Suppressor macrophage (primary cell): ENCODE data around the gene NFATC2IP.
A peak's percentile ranks its signal among the peaks of the same experiment; 100 is the strongest.
"Not testable (repeated sequence)": the region's sequence is repeated elsewhere in the genome, so short reads cannot be mapped to it uniquely, and the experiment has no call there.

Source experiments
- DNase-seq, 4 experiments: peaks; one replicate each; pipeline ENCODE4 v3.0.0-alpha.2; 2020 to 2022

NFATC2IP gene

GRCh38 chr16:28926284-28926683 lies 24.5 kb upstream of the NFATC2IP start:
- DNase-seq: not testable (repeated sequence)

DNA sequence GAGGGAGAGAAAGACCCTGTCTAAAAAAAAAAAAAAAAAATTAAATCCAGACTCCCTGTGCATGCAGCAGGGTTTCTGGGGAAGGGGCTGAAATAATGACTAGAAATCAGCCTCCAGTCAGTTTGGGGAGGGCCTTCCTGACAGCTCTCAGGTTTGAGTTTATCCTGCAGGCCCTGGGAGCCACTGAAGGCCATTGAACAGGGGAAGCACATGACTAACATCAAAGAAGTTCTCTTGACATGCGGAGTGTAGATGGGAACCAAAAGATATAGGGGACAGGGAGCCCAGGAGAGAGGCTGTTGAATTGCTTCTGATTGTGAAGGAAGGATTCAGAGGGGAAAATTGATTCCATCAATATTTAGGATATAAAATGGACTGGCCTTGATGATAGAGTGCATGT lies 22.9 kb upstream of the NFATC2IP start:
- no peak for DNase-seq

DNA sequence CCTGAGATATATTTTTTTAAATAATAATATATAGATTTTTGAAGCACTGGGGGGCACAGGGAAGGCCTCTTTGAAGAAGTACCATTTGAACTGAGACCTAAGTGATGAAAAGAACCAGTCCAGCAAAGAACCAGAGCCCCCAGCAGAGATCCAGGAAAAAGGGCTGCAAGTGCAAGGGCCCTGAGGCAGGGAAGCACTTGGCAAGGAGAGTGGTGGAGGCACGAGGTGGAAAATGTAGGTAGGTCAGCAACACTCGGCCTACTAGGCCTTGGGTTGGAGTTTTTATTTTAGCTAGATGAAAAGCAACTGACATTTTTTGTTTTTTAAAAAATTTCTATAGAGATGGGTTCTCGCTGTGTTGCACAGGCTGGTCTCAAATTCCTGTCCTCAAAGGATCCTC lies 20.5 kb upstream of the NFATC2IP start:
- no peak for DNase-seq

- peak in 3 of 4 experiments; percentile 15 to 36 (median 15) for DNase-seq
Measured at GRCh38 chr16:28930652-28931051, 20.1 kb upstream of the NFATC2IP start.

DNA sequence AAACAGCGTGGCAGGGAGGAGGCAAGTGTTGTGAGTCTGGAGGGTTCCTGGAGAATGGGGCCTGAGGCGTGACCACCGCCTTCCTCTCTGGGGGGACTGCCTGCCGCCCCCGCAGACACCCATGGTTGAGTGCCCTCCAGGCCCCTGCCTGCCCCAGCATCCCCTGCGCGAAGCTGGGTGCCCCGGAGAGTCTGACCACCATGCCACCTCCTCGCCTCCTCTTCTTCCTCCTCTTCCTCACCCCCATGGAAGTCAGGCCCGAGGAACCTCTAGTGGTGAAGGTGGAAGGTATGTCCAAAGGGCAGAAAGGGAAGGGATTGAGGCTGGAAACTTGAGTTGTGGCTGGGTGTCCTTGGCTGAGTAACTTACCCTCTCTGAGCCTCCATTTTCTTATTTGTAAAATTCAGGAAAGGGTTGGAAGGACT lies 18.9 kb upstream of the NFATC2IP start, which contains the start of gene CD19:
CD19 (plus strand) TSS at position 171 of the 425 bp plus-strand sequence; CDS start at position 201, 30 bp downstream.
- DNase-seq: no peak

DNA sequence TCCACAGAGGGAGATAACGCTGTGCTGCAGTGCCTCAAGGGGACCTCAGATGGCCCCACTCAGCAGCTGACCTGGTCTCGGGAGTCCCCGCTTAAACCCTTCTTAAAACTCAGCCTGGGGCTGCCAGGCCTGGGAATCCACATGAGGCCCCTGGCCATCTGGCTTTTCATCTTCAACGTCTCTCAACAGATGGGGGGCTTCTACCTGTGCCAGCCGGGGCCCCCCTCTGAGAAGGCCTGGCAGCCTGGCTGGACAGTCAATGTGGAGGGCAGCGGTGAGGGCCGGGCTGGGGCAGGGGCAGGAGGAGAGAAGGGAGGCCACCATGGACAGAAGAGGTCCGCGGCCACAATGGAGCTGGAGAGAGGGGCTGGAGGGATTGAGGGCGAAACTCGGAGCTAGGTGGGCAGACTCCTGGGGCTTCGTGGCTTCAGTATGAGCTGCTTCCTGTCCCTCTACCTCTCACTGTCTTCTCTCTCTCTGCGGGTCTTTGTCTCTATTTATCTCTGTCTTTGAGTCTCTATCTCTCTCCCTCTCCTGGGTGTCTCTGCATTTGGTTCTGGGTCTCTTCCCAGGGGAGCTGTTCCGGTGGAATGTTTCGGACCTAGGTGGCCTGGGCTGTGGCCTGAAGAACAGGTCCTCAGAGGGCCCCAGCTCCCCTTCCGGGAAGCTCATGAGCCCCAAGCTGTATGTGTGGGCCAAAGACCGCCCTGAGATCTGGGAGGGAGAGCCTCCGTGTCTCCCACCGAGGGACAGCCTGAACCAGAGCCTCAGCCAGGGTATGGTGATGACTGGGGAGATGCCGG lies 18.2 kb upstream of the NFATC2IP start:
- no peak for DNase-seq

- DNase-seq: no peak
Measured at GRCh38 chr16:28933171-28933570, 17.6 kb upstream of the NFATC2IP start.

- no peak for DNase-seq
Measured at GRCh38 chr16:28935346-28935745, 15.4 kb upstream of the NFATC2IP start.

DNA sequence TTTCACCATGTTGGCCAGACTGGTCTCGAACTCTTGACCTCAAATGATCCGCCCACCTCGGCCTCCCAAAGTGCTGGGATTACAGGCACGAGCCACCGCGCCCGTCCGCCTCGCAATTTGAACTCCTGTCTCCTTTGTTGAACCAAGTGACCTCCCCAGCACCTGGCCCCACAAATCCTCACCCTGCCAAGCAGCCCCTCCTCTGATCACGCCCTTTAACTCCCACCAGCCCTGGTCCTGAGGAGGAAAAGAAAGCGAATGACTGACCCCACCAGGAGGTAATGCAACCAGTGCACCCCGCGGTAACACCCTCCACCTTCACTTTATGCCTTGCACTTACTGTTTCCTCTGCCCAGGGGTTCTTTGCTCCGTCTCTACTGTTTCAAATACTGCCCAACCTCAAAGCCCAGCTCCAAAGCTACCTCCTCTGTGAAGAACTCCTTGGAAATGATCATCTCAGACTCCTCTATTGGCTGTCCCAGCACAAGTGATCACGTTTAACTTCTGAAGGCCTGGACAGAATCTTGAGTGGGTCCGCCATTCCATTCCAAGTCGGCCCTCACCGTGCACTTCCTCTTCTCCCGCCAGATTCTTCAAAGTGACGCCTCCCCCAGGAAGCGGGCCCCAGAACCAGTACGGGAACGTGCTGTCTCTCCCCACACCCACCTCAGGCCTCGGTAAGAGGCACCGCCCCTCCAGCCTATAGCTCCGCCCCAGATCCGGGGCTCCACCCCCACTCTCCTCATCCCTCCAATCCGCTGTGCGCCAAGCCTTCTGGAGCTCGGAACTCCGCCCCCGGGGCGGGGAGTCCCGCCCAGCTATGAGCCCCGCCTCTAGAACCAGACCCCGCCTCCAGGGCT lies 14.6 kb upstream of the NFATC2IP start:
- DNase-seq: peak; percentile 97 to 98 (median 98)

DNA sequence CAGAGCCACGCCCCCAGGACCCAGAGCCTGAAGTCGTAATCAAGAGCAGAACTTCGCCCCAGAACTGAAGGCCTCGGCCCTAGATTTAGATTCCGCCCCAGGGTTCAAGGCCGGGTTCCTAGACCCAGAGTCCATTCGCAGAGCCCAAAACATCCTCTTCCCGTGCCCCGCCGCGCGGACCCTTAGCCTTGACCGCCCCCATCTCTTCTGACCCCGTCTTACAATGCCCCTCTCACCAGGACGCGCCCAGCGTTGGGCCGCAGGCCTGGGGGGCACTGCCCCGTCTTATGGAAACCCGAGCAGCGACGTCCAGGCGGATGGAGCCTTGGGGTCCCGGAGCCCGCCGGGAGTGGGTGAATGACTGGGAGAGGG lies 14.0 kb upstream of the NFATC2IP start:
- no peak for DNase-seq

GRCh38 chr16:28937222-28937876 lies 13.4 kb upstream of the NFATC2IP start:
- no peak for DNase-seq

DNA sequence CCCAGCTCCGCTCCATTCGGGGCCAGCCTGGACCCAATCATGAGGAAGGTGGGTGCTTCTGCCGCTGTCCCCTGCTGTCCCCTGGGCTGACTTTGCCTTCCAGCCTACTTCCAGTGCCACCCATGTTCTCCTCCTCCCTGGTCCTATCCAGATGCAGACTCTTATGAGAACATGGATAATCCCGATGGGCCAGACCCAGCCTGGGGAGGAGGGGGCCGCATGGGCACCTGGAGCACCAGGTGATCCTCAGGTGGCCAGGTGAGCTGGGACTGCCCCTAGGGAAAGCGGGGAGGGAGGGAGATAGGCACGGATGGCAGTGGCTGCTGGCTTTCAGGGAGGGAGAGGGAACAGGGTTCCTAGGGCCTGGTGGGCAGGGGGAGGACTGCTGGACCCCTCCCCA lies 12.0 kb upstream of the NFATC2IP start:
- DNase-seq: no peak

DNA sequence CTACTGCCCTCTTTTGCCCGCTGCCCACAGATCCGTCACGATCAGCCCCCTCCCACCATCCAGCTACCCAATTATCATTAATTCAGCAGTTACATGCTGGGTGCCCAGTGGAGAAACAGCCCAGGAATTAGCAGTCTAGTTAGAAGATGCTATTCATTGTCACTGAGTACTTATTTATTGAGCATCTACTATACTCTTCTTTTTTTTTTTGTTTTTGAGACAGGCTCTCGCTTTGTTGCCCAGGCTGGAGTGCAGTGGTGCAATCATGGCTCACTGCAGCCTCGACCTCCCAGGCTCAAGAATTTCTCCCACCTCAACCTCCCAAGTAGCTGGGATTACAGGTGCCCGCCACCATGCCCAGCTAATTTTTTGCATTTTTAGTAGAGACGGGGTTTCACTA lies 10.9 kb upstream of the NFATC2IP start:
- DNase-seq: not testable (repeated sequence)

GRCh38 chr16:28943281-28943680 lies 7.5 kb upstream of the NFATC2IP start:
- DNase-seq: no peak

GRCh38 chr16:28946681-28947080 lies 4.1 kb upstream of the NFATC2IP start:
- no peak for DNase-seq

GRCh38 chr16:28951410-28951943 lies 740 bp downstream of the NFATC2IP start:
- peak in 2 of 4 experiments; percentile 54 to 72 for DNase-seq

DNA sequence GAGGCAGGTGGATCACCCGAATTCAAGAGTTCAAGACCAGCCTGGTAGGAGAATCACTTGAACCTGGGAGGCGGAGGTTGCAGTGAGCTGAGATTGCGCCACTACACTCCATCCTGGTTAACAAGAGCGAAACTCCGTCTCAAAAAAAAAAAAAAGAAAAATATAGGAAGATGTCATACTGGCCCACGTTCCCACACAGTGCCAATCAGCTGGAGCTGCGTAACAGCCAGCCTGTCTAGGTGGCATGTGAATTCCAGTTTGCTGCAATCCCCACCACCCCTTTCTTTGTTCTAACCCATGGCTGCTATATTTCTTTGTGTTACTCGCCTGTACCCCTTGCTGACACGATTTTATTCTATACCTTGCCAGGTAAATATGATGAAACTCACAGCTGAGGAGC lies 7.5 kb downstream of the NFATC2IP start:
- DNase-seq: peak in 1 of 4 experiments; percentile 29

- peak in 1 of 4 experiments; percentile 28 for DNase-seq
Measured at GRCh38 chr16:28958836-28959235, 8.1 kb downstream of the NFATC2IP start.

DNA sequence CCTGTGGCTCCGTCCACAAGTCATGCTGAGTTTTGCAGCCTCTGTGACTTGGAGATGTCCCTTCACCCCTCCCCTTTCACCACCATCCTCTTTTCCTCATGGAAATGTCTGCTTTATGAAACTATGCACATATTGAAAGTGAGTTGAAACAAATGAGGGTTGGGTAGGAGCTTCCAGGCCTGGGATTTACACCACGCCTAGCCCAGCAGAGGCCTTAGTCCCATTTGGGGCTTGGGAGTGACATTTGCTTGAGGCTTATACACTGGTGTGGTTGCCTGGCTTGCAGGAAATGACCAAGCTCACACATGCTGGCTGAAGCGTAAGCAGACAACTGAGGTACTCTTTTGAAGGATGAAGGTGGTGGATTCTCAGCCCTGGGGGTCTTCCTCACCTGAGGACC lies 13.3 kb downstream of the NFATC2IP start:
- DNase-seq: no peak

GRCh38 chr16:28964496-28964895 lies 13.8 kb downstream of the NFATC2IP start:
- no peak for DNase-seq

DNA sequence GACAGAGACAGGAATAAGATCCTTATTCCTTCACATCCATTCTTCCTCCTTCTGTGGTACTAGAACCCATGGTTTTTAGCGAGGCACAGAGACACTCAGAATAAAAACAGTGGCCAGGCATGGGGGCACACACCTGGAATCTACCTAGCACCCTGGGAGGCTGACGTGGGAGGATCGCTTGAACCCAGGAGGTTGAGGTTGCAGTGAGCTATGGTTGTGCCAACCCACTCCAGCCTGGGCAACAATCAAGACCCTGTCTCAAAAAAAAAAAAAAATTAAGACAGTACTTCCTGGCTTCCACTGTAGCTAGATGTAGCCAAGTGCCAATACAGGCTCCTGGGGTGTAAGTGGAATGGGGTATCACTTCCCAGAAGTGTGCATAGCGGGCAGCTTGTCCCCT lies 16.4 kb downstream of the NFATC2IP start:
- no peak for DNase-seq

- DNase-seq: not testable (repeated sequence)
Measured at GRCh38 chr16:28969696-28970095, 19.0 kb downstream of the NFATC2IP start.

GRCh38 chr16:28974007-28974436 lies 23.3 kb downstream of the NFATC2IP start:
- peak; percentile 53 to 79 (median 67) for DNase-seq
